ENCODE measurements around the gene CRIM1. TPM values are rescaled to one million over a fixed set of nuclear protein-coding genes. Genes with fewer than 3 reads are reported as not detected.

Gene CRIM1
- total RNA-seq, 4 donors from 2014 or later: 16.4 to 107 (median 29.9) TPM

DNA sequence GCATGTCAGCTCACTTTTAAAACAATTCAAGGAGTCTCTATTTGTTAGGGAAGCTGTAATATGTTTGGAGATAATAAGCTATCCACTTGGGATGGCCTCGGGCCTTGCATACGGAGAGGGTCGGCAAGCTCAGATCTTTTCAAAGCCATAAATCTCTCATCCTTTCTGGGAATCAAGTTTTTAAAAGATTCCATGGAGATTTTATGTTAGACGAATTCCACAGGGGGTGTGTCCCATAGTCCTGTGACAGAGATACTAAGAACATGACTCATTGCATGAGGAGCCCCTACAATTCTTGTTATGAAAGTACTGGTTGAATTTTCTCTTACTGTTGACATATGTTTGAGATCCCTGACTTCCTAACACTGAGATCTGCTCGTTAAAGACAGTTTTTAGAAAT, 133.7 kb downstream of the CRIM1 start:
- DNase-seq: no peak
- WGBS, 2 donors: 62 to 66% methylated on average over 5 of the region's 5 CpGs
- TF ChIP-seq, protein P1, sequence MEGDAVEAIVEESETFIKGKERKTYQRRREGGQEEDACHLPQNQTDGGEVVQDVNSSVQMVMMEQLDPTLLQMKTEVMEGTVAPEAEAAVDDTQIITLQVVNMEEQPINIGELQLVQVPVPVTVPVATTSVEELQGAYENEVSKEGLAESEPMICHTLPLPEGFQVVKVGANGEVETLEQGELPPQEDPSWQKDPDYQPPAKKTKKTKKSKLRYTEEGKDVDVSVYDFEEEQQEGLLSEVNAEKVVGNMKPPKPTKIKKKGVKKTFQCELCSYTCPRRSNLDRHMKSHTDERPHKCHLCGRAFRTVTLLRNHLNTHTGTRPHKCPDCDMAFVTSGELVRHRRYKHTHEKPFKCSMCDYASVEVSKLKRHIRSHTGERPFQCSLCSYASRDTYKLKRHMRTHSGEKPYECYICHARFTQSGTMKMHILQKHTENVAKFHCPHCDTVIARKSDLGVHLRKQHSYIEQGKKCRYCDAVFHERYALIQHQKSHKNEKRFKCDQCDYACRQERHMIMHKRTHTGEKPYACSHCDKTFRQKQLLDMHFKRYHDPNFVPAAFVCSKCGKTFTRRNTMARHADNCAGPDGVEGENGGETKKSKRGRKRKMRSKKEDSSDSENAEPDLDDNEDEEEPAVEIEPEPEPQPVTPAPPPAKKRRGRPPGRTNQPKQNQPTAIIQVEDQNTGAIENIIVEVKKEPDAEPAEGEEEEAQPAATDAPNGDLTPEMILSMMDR (IDR thresholded peaks at IDR 0.05): no peak
- TF ChIP-seq POLR2A (IDR thresholded peaks at IDR 0.05): no peak
- Histone ChIP-seq H3K27me3 (no peaks in the 10 kb centered on the region), H3K36me3 (peaks cover 0 to 14% (median 0%) of the 10 kb centered on the region in 3 donors), H3K27ac (peak overlapping the region in 2 of 4 donors; percentile 18 to 31), H3K4me1 (peaks cover 10 to 52% (median 31%) of the 10 kb centered on the region in 3 donors), H3K4me3 (no peak overlapping the region), H3K9me3 (no peaks in the 10 kb centered on the region)
- intact Hi-C loops (cut with DNase I): no loop called here

DNA sequence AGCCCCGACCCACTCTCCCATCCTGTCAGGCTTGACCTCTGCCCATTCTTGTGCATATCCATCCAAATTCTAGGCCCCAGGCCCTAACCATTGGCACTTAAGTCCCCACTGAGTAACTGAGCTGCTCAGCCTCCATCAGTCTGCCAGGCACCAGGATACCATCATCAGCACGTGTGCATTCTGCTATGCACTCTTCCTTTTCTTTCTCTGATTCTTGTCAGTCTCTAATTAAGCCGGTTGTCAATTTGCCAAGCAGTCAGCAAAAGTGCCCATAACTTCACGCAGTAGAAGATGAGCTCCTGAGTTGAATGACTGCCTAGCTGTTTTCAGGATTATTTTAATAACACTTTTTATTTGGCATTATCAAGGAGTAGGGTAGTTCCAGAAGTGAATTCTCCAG, 135.2 kb downstream of the CRIM1 start:
- Histone ChIP-seq H3K4me1 (peaks cover 10 to 38% (median 19%) of the 10 kb centered on the region in 3 donors), H3K4me3 (no peak overlapping the region), H3K36me3 (peaks cover 0 to 10% (median 0%) of the 10 kb centered on the region in 3 donors), H3K27ac (peak overlapping the region in 2 of 4 donors; percentile 4 to 31), H3K9me3 (no peaks in the 10 kb centered on the region), H3K27me3 (no peaks in the 10 kb centered on the region)
- 60 to 72% methylated on average over 4 of the region's 4 CpGs for WGBS, 2 donors
- TF ChIP-seq POLR2A (IDR thresholded peaks at IDR 0.05): no peak
- TF ChIP-seq, protein P1 (IDR thresholded peaks at IDR 0.05): no peak
- no peak for DNase-seq
- intact Hi-C loops (cut with DNase I): no loop called here

DNA sequence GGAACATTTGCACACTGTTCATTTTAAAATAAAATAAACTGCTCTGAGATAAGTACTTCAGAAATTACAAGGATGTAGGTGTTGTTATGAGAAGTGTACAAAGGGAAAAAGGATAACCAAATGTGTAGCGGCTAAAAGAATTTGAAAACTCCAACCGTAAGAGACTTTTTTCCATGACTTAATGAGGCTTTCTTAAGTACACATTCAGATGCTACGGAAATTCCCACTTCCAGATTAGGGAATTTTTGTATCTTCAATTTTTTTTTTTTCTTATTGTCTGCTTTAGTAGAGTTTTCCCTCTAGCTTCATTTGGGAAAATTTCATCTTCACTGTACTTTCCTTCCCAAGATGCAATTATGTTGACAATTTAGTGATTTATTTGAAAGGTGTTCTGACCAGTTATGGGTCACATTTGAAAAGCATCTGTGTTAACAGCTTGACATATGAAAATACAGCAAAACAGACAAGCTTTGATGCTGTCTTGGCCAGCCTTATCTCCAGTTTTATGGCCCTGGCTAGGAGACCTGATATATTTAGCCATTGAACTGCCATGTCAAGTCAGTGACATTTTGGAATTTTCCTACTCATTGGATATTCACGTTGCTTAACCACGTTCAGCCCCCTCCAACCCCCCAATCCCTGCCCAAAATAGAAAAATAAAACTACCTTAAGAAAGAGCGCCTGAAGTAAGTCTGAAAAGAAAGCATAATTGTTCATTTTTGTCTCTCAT, 136.8 kb downstream of the CRIM1 start:
- DNase-seq: no peak
- H3K27me3 ChIP-seq: no peaks in the 10 kb centered on the region
- intact Hi-C loops (cut with DNase I): no loop called here
- peaks cover 0 to 21% (median 5%) of the 10 kb centered on the region in 3 donors for H3K4me1 ChIP-seq
- WGBS, 2 donors: 70% methylated on average over 6 of the region's 6 CpGs
- H3K9me3 ChIP-seq: no peaks in the 10 kb centered on the region
- H3K27ac ChIP-seq: peak overlapping the region in 1 of 4 donors; percentile 19
- H3K4me3 ChIP-seq: no peak overlapping the region
- TF ChIP-seq POLR2A (IDR thresholded peaks at IDR 0.05): no peak
- TF ChIP-seq, protein P1 (IDR thresholded peaks at IDR 0.05): no peak
- peaks cover 0 to 10% (median 0%) of the 10 kb centered on the region in 3 donors for H3K36me3 ChIP-seq

DNA sequence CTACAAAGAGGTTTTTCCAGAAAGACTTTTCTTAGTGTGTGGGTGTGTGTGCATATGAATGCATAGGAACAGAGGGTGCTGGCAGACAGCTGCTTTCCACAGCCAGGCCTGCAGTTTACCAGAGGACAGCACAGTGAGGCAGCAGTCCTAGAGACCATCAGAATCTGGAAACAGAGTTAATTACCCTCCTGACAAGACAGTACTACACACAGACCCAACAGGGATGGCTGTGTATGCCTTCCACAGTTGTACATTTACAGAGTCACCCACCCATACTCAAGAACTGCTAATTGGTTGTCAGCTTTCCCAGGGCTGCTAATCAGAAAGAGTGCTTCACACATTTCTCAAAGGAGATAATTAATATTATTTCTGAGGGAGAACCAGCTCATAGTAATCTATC, 137.7 kb downstream of the CRIM1 start:
- intact Hi-C loops (cut with DNase I): no loop called here
- H3K27me3 ChIP-seq: no peaks in the 10 kb centered on the region
- H3K4me1 ChIP-seq: peaks cover 0 to 17% (median 5%) of the 10 kb centered on the region in 3 donors
- no peak for DNase-seq
- H3K27ac ChIP-seq: peak overlapping the region in 2 of 4 donors; percentile 7 to 19
- no peak overlapping the region for H3K4me3 ChIP-seq
- TF ChIP-seq, protein P1 (IDR thresholded peaks at IDR 0.05): no peak
- no peak for TF ChIP-seq POLR2A (IDR thresholded peaks at IDR 0.05)
- H3K36me3 ChIP-seq: peaks cover 0 to 9% (median 0%) of the 10 kb centered on the region in 3 donors
- no peaks in the 10 kb centered on the region for H3K9me3 ChIP-seq

DNA sequence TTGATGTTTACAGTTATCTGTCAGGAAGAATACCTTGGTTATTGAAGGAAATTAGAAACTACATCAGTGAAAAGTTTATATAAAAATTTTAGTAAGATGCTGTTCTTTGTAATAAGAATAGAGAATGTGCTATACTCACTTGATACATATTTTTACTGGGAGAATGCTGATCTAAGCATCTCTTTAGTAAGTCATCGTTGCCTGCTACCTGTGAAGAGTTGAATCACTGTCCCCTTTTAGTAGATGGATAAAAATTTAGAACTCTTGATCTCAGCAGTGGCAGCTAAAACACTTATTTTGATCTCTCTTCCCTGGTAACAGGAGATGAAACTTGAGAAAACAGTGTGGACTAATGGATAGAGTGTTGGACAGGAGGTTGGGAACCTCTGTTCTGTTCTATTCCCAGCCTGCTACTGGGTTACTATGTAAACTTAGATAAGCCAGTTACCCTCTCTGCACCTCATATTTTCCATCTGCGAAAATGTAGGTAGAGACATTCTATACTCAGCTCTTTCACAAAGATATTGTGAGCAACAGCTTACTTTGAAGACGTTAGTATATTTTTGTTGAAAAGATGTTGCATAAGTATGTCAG, 142.1 kb downstream of the CRIM1 start:
- no peaks in the 10 kb centered on the region for H3K27me3 ChIP-seq
- no peak overlapping the region for H3K27ac ChIP-seq
- H3K36me3 ChIP-seq: peaks cover 0 to 36% (median 8%) of the 10 kb centered on the region in 3 donors
- 70 to 81% methylated on average over 3 of the region's 3 CpGs for WGBS, 2 donors
- no peaks in the 10 kb centered on the region for H3K9me3 ChIP-seq
- intact Hi-C loops (cut with DNase I): no loop called here
- no peak for DNase-seq
- H3K4me1 ChIP-seq: peaks cover 0 to 4% (median 0%) of the 10 kb centered on the region in 3 donors
- H3K4me3 ChIP-seq: no peak overlapping the region
- TF ChIP-seq, protein P1 (IDR thresholded peaks at IDR 0.05): no peak
